Measurements from ENCODE around the gene HDAC1. TPM values are rescaled to one million over a fixed set of nuclear protein-coding genes. Genes with fewer than 3 reads are reported as not detected.

HDAC1 gene
- total and polyA plus RNA-seq, 2 of the 13 experiments (the other 11 are each of a cell fraction or from before 2014, with no cell fraction given), result 93.5 to 189 TPM

DNA sequence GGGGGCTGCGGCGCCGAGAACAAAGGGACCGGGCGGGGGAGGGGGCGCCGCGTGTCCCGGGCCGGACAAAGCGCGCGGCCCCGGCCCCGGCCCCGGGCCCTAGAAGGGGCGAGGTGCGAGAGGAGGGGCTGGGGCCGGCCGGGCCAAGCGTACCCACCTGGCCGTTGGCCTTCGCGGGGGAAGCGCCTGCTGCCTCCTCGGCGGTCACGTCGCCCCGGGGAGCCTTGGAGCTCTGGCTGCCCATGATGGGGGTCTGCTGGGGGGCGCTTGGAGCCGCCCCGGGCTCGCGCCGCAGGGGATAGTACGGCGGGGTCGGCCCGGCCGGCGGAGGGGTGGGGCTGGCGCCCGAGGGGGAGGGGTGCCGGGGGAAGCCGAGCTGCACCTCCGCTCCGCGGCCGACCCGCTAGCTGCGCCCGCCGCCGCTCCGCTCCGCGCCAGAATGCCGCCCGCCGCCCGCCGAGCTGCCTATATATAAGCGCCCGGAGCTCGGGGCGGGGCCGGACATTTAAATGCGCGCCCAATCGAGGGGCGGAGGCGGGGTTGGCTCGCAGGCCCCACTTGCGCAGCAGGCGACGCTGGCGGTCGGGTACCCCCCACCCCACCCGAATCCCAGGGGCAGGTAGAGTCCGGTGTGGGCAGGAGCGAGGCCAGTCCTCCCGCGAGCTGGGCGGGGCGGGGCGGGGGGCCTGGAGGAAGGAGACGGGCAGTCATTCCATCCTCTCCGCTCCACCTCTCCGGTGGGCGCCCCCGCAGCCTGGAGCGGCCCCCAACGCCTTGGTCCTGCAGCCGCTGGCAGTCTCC lies 44.1 kb downstream of the HDAC1 start, which contains the start of gene MARCKSL1 (continued):
- TF ChIP-seq NRL (CRISPR knock-in tag; IDR thresholded peaks at IDR 0.05; ENCODE audit: borderline replicate concordance) (no peak), XRCC5 (optimal IDR thresholded peaks at IDR 0.05; ENCODE audit: low read length) (no peak), CBX1 (IDR thresholded peaks at IDR 0.05; ENCODE audit: low read depth) (peak; percentile 89), ZNF12 (CRISPR knock-in tag; IDR thresholded peaks at IDR 0.05) (no peak), RORA (CRISPR knock-in tag; IDR thresholded peaks at IDR 0.05) (no peak), ZNF776 (CRISPR knock-in tag; IDR thresholded peaks at IDR 0.05) (peak; percentile 33; the same call in 1 of the 2 replicates), ZNF317 (CRISPR knock-in tag; IDR thresholded peaks at IDR 0.05) (0 out of 2 replicates have a peak, but pooled peaks have one; percentile 44), CAMTA2 (CRISPR knock-in tag; IDR thresholded peaks at IDR 0.05; ENCODE audit: borderline replicate concordance) (0 out of 2 replicates have a peak, but pooled peaks have one; percentile 18), ZNF772 (CRISPR knock-in tag; IDR thresholded peaks at IDR 0.05) (no peak), ZFP82 (CRISPR knock-in tag; IDR thresholded peaks at IDR 0.05; ENCODE audit: borderline replicate concordance) (no peak), ZNF652 (CRISPR knock-in tag; IDR thresholded peaks at IDR 0.05; ENCODE audit: borderline replicate concordance, low read depth) (no peak), ZNF83 (CRISPR knock-in tag; IDR thresholded peaks at IDR 0.05; ENCODE audit: borderline replicate concordance) (no peak), ZNF792 (CRISPR knock-in tag; IDR thresholded peaks at IDR 0.05) (no peak), KMT2B (CRISPR knock-in tag; IDR thresholded peaks at IDR 0.05) (no peak), ISX (CRISPR knock-in tag; conservative IDR thresholded peaks at IDR 0.05) (no peak), KAT2B (IDR thresholded peaks at IDR 0.05; ENCODE audit: borderline replicate concordance, low read depth, low read length) (no peak), CEBPG (CRISPR knock-in tag; IDR thresholded peaks at IDR 0.05) (no peak), MAFK (conservative IDR thresholded peaks at IDR 0.05 in 1 of 2, IDR thresholded peaks at IDR 0.05 in 1 of 2; ENCODE audit: low read length in 2 of 2) (no peak), ZNF382 (CRISPR knock-in tag; IDR thresholded peaks at IDR 0.05; ENCODE audit: borderline replicate concordance) (no peak), ZNF839 (CRISPR knock-in tag; IDR thresholded peaks at IDR 0.05; ENCODE audit: borderline replicate concordance) (peak; percentile 54; the same call in 1 of the 2 replicates)
- TF ChIP-seq, protein P1, sequence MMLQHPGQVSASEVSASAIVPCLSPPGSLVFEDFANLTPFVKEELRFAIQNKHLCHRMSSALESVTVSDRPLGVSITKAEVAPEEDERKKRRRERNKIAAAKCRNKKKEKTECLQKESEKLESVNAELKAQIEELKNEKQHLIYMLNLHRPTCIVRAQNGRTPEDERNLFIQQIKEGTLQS (CRISPR knock-in tag; IDR thresholded peaks at IDR 0.05), result no peak
- TF ChIP-seq, protein P2, sequence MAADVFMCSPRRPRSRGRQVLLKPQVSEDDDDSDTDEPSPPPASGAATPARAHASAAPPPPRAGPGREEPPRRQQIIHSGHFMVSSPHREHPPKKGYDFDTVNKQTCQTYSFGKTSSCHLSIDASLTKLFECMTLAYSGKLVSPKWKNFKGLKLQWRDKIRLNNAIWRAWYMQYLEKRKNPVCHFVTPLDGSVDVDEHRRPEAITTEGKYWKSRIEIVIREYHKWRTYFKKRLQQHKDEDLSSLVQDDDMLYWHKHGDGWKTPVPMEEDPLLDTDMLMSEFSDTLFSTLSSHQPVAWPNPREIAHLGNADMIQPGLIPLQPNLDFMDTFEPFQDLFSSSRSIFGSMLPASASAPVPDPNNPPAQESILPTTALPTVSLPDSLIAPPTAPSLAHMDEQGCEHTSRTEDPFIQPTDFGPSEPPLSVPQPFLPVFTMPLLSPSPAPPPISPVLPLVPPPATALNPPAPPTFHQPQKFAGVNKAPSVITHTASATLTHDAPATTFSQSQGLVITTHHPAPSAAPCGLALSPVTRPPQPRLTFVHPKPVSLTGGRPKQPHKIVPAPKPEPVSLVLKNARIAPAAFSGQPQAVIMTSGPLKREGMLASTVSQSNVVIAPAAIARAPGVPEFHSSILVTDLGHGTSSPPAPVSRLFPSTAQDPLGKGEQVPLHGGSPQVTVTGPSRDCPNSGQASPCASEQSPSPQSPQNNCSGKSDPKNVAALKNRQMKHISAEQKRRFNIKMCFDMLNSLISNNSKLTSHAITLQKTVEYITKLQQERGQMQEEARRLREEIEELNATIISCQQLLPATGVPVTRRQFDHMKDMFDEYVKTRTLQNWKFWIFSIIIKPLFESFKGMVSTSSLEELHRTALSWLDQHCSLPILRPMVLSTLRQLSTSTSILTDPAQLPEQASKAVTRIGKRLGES (CRISPR knock-in tag; IDR thresholded peaks at IDR 0.05; ENCODE audit: borderline replicate concordance), result no peak
- TF ChIP-seq, protein P3, sequence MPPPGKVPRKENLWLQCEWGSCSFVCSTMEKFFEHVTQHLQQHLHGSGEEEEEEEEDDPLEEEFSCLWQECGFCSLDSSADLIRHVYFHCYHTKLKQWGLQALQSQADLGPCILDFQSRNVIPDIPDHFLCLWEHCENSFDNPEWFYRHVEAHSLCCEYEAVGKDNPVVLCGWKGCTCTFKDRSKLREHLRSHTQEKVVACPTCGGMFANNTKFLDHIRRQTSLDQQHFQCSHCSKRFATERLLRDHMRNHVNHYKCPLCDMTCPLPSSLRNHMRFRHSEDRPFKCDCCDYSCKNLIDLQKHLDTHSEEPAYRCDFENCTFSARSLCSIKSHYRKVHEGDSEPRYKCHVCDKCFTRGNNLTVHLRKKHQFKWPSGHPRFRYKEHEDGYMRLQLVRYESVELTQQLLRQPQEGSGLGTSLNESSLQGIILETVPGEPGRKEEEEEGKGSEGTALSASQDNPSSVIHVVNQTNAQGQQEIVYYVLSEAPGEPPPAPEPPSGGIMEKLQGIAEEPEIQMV (CRISPR knock-in tag; IDR thresholded peaks at IDR 0.05; ENCODE audit: low read depth), result 0 out of 2 replicates have a peak, but pooled peaks have one; percentile 31
- TF ChIP-seq, protein P4, sequence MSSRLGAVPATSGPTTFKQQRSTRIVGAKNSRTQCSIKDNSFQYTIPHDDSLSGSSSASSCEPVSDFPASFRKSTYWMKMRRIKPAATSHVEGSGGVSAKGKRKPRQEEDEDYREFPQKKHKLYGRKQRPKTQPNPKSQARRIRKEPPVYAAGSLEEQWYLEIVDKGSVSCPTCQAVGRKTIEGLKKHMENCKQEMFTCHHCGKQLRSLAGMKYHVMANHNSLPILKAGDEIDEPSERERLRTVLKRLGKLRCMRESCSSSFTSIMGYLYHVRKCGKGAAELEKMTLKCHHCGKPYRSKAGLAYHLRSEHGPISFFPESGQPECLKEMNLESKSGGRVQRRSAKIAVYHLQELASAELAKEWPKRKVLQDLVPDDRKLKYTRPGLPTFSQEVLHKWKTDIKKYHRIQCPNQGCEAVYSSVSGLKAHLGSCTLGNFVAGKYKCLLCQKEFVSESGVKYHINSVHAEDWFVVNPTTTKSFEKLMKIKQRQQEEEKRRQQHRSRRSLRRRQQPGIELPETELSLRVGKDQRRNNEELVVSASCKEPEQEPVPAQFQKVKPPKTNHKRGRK (CRISPR knock-in tag; IDR thresholded peaks at IDR 0.05), result no peak

Data from HepG2 (cell line).